Measurements from ENCODE around the gene NR5A2.

Gene NR5A2

GRCh38 chr1:200211157-200211556 lies 183.6 kb downstream of the NR5A2 start:
- DNase-seq = no peak

DNA sequence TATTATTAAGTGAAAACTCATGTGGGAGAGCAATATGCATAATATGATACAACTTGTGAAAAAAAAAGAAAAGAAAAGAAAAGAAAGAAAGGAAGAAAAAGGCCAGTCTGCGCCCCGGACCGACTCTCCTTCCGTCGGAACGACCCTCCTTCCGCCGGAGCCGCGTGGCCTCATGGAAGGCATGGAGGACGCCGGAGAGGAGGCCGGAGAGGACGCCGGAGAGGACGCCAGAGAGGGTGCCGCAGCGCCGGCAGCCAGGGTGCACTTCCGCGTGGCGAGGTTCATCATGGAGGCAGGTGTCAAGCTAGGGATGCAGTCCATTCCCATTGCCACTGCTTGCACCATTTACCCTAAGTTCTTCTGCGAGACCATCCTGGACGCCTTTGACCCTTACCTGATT lies 185.9 kb downstream of the NR5A2 start:
- DNase-seq = no peak

GRCh38 chr1:200213921-200214320 lies 186.4 kb downstream of the NR5A2 start:
- DNase-seq = no peak

- no peak for DNase-seq
Observed at GRCh38 chr1:200215350-200215749, 187.8 kb downstream of the NR5A2 start.

DNA sequence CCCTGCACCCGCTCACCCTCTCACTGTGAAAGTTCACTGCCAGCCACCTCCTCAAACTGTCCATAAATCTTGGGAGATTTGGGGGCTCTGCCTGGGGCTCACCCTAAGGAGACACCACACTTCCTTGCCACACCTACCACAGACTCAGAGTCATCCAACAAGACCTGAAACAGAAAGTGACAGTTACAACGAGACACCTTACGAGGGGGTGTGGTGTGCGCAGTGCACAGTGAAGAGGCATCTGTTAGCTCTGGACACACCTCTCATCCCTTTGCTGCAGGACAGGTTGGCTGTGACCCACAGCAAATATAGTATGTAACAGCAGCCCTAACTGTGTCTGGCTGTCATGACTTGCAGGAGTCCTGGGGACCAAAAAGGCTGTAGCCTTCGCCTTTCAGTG lies 190.2 kb downstream of the NR5A2 start:
- DNase-seq = no peak

DNA sequence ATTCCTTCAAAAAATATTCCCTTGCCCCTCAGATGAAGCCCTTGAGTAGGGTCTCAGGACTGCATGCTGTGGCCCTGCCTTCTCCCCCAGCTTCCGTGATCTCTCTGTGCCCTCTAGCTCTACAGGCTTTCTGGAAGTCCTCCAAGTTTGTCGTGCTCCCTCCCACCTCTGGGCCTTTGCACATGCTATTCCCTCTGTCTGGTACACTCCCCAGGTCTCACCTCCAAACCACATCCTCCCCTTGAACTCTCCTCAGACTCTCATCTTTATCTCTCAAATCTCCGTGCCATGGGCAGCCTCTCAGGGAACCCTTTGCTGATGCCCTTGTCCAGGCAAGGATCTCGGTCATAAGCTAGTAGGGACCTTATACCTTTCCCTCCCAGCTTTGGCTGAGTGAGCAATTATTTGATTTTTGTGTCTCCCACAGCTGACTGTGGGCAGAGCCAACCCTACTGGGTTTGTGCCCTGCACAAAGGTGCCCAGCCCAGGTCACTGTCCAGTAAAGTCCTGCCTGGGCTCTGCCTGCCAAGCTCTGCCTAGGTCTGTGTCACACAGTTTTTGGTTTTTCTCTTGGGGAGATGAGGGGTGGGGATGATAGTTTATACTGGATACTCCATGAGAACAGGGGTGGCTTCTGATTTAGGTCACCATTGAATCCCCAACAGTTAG lies 194.2 kb downstream of the NR5A2 start:
- no peak for DNase-seq

- DNase-seq = no peak
Observed at GRCh38 chr1:200223207-200223606, 195.7 kb downstream of the NR5A2 start.

DNA sequence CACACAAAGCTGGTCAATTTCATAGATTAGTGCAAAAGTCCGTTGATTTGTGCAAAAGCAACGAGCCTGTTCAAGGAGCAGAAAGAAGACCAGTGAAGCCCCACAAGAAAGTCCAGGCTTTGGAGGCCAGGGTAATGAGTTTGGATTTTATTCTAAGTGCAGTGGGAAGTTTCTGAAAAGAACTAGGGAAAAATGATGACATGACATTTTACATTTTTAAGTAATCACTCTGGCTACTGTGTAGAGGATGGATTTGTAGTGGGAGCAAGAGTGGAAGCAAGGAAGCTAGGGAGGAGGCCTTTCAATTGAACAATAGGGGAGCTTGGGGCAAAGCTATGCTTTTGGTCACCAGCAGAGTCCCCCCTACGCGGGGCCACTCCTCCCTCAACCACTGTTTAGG lies 196.1 kb downstream of the NR5A2 start:
- no peak for DNase-seq

DNA sequence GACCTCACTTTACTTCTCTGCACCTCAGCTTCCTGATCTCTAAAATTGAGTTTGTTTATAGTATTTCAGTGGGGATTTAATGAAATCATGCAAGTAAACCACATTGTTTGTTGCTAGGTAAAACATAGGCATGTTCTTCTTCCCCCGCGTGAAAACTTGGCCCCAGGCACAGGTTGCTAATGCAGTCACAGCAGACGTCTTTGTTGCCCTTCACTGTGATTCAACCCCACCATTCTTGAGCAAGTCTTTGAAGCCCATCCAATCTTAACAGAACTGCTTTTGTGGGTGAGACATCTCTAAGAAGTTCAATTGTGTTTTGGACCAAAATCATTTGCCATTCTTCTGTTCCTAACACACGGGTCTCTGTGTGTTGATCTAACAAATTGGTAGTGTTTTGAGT lies 196.8 kb downstream of the NR5A2 start:
- DNase-seq = no peak

DNA sequence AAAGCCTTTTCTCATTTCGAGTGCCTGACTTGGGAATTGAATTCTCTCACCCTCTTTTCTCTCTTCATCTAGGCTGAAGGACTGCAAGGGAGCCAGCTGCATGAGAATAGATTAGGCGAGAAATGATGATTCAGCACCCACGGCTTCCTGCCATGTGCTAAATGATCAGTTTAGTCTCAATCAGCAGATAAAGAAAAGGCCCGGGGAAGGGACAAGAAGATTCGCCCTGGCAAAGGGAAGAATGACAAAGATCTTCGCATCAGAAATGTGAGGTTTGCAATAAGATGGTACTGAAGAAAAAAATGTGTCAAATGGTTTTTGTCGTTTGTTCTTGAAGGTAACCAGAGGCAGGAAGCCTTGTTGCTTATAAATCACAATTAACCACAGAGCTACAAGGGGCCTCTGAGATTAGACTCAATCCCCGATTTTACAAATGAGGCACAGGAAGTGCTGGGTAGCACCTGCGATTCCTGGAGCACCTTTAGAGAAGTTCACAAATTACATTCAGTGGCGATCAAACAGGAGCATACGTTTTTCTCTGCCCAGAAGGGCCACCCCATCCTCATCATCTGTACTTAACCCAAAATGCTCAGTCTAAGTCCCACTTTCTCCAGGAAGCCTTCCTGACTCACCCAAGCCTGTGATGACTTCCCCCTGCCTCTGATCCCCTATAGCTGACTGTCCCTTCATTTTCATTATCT lies 198.9 kb downstream of the NR5A2 start:
- no peak for DNase-seq

GRCh38 chr1:200226969-200227303 lies 199.4 kb downstream of the NR5A2 start:
- no peak for DNase-seq

Data from activated CD8-positive, alpha-beta memory T cell treated with anti-CD3 and anti-CD28 coated beads for 24 hours (primary cell).